Stomach (tissue), 9 donors: ENCODE data around the gene SNTG2. TPM values are rescaled to one million over a fixed set of nuclear protein-coding genes. Genes with fewer than 3 reads are reported as not detected.

Source experiments
- DNase-seq, 2 donors: peaks; one replicate each; pipeline versions ENCODE4 v3.0.0 to v3.0.0-alpha.2; 2013 to 2019
- H3K27ac ChIP-seq, 5 donors: fragments of 200-600 bp in 4 of 5; sonication (generic) in 4 of 5; one replicate each; pipeline ENCODE4 v1.5.1; 2013 to 2019; ENCODE audit warnings: mild to moderate bottlenecking in 1 of 5, moderate library complexity in 1 of 5
- H3K27me3 ChIP-seq, 3 donors: fragments of 200-600 bp; sonication (generic); one replicate each; pipeline ENCODE4 v1.5.1; 2017 to 2019; ENCODE audit warnings: mixed run types in 1 of 3
- H3K36me3 ChIP-seq, 4 donors: fragments of 200-600 bp; sonication (generic); 1 replicate in 3 of 4; 2 replicates in 1 of 4; pipeline ENCODE4 v1.5.1; 2016 to 2019
- H3K4me1 ChIP-seq, 4 donors: fragments of 200-600 bp; sonication (generic); one replicate each; pipeline ENCODE4 v1.5.1; 2016 to 2019
- H3K4me3 ChIP-seq, 4 donors: fragments of 200-600 bp; sonication (generic) in 3 of 4; one replicate each; pipeline ENCODE4 v1.5.1; 2016 to 2019; ENCODE audit warnings: mild to moderate bottlenecking in 1 of 4
- H3K9me3 ChIP-seq, 4 donors: fragments of 200-600 bp; sonication (generic); one replicate each; pipeline ENCODE4 v1.5.1; 2016 to 2019
- CTCF ChIP-seq, 7 experiments: fragments of 450-650 bp in 4 of 7; fragments of 200-600 bp in 3 of 7; sonication (generic) in 3 of 7; IDR thresholded peaks; one replicate each; pipeline ENCODE4 v1.5.1; 2016 to 2019; ENCODE audit warnings: antibody characterized with exemption in 7 of 7, control low read depth in 2 of 7, mild to moderate bottlenecking in 1 of 7
- EP300 ChIP-seq: sonication (generic); formaldehyde crosslinking; IDR thresholded peaks from one replicate; pipeline ENCODE4 v1.6.1; 2017; ENCODE audit warnings: antibody characterized with exemption
- POLR2A ChIP-seq, 4 donors: fragments of 450-650 bp; IDR thresholded peaks; one replicate each; pipeline ENCODE4 v1.6.1; 2016; ENCODE audit warnings: antibody characterized with exemption in 4 of 4, control low read depth in 2 of 4, mild to moderate bottlenecking in 1 of 4, moderate library complexity in 1 of 4
- POLR2AphosphoS5 ChIP-seq, 3 donors: sonication (generic); formaldehyde crosslinking; IDR thresholded peaks; one replicate each; pipeline ENCODE4 v1.6.1; 2016; ENCODE audit warnings: antibody characterized with exemption in 3 of 3
- WGBS, 5 donors: extraction: QIAGEN DNeasy Blood & Tissue Kit in 3 of 5; methylation state at CpG; one replicate each; pipeline versions ENCODE4 v1.1.5 to v1.1.7; 2013 to 2018; 5-methylcytosine and 5-hydroxymethylcytosine counted together
- intact Hi-C: fragments of 100-400 bp; cut with DNase I; formaldehyde crosslinking; loops from one replicate; pipeline ENCODE4 v1.15.1; 2023; ENCODE audit warnings: low total_unique reads
- polyA plus RNA-seq, 3 donors: library from polyadenylated mRNA; stranded (reverse); fragments of 200-250 nt; gene quantifications; one replicate each; pipeline ENCODE4 v1.2.3, GENCODE V29; 2013
- total RNA-seq, 5 donors: library from RNA; depleted of rRNA; stranded (reverse); fragments of >200 nt; gene quantifications; one replicate each; pipeline versions ENCODE4 v1.1.0 to v1.2.3, GENCODE V29; 2014 to 2016
- donor health status: healthy with polysubstance abuse.
- donor health status: Bipolar disorder and iron deficiency.
- donor health status: healthy.

Gene SNTG2
- total and polyA plus RNA-seq, 8 donors, result 0.68 to 19.6 (median 5.3) TPM; not detected in 1

GRCh38 chr2:1237783-1238182 is 287.1 kb downstream of the SNTG2 start:
- TF ChIP-seq POLR2AphosphoS5 (IDR thresholded peaks at IDR 0.05), result no peak
- no peak for TF ChIP-seq CTCF (IDR thresholded peaks at IDR 0.05)
- TF ChIP-seq EP300, result no peak
- TF ChIP-seq POLR2A (IDR thresholded peaks at IDR 0.05), result no peak
- Histone ChIP-seq H3K27ac (no peak overlapping the region), H3K9me3 (no peaks in the 10 kb centered on the region), H3K4me1 (no peaks in the 10 kb centered on the region), H3K27me3 (peaks cover 0 to 14% (median 0%) of the 10 kb centered on the region in 3 donors), H3K36me3 (no peaks in the 10 kb centered on the region), H3K4me3 (no peak overlapping the region)
- 79 to 88% (median 83%) methylated on average over 10 to 18 of the region's 18 CpGs for WGBS, 5 donors
- intact Hi-C loops, result no loop called here
- no peak for DNase-seq

GRCh38 chr2:1238598-1239138 is 288.0 kb downstream of the SNTG2 start:
- H3K27ac ChIP-seq, result no peak overlapping the region
- DNase-seq, result no peak
- no peaks in the 10 kb centered on the region for H3K9me3 ChIP-seq
- H3K36me3 ChIP-seq, result no peaks in the 10 kb centered on the region
- peaks cover 0 to 14% (median 0%) of the 10 kb centered on the region in 3 donors for H3K27me3 ChIP-seq
- TF ChIP-seq POLR2AphosphoS5 (IDR thresholded peaks at IDR 0.05), result no peak
- no peak for TF ChIP-seq CTCF (IDR thresholded peaks at IDR 0.05)
- no peak for TF ChIP-seq POLR2A (IDR thresholded peaks at IDR 0.05)
- TF ChIP-seq EP300, result no peak
- no peaks in the 10 kb centered on the region for H3K4me1 ChIP-seq
- no peak overlapping the region for H3K4me3 ChIP-seq
- intact Hi-C loops, result no loop called here
- 67 to 77% (median 72%) methylated on average over 13 to 14 of the region's 14 CpGs for WGBS, 5 donors

- Histone ChIP-seq H3K27ac (no peak overlapping the region), H3K36me3 (no peaks in the 10 kb centered on the region), H3K27me3 (no peaks in the 10 kb centered on the region), H3K4me3 (no peak overlapping the region), H3K9me3 (no peaks in the 10 kb centered on the region), H3K4me1 (no peaks in the 10 kb centered on the region)
- WGBS, 5 donors, result 82 to 93% (median 91%) methylated on average over 2 of the region's 2 CpGs
- TF ChIP-seq POLR2A (IDR thresholded peaks at IDR 0.05), result no peak
- TF ChIP-seq EP300, result no peak
- no peak for TF ChIP-seq CTCF (IDR thresholded peaks at IDR 0.05)
- intact Hi-C loops, result no loop called here
- no peak for DNase-seq
These were observed 294.5 kb downstream of the SNTG2 start for GRCh38 chr2:1245193-1245592.

- Histone ChIP-seq H3K4me1 (no peaks in the 10 kb centered on the region), H3K9me3 (no peaks in the 10 kb centered on the region), H3K27ac (no peak overlapping the region), H3K36me3 (no peaks in the 10 kb centered on the region), H3K27me3 (no peaks in the 10 kb centered on the region), H3K4me3 (no peak overlapping the region)
- 74 to 84% (median 81%) methylated on average over 9 of the region's 9 CpGs for WGBS, 5 donors
- no peak for DNase-seq
- intact Hi-C loops, result no loop called here
- TF ChIP-seq POLR2A (IDR thresholded peaks at IDR 0.05), result no peak
- TF ChIP-seq EP300, result no peak
- no peak for TF ChIP-seq POLR2AphosphoS5 (IDR thresholded peaks at IDR 0.05)
- TF ChIP-seq CTCF (IDR thresholded peaks at IDR 0.05), result no peak
These were observed 295.6 kb downstream of the SNTG2 start for GRCh38 chr2:1246239-1246638.
